Measurements from ENCODE around the gene AP3B2.
A peak's percentile ranks its signal among the peaks of the same experiment; 100 is the strongest.
"Not testable (repeated sequence)": the region's sequence is repeated elsewhere in the genome, so short reads cannot be mapped to it uniquely, and the experiment has no call there.

AP3B2 gene

DNA sequence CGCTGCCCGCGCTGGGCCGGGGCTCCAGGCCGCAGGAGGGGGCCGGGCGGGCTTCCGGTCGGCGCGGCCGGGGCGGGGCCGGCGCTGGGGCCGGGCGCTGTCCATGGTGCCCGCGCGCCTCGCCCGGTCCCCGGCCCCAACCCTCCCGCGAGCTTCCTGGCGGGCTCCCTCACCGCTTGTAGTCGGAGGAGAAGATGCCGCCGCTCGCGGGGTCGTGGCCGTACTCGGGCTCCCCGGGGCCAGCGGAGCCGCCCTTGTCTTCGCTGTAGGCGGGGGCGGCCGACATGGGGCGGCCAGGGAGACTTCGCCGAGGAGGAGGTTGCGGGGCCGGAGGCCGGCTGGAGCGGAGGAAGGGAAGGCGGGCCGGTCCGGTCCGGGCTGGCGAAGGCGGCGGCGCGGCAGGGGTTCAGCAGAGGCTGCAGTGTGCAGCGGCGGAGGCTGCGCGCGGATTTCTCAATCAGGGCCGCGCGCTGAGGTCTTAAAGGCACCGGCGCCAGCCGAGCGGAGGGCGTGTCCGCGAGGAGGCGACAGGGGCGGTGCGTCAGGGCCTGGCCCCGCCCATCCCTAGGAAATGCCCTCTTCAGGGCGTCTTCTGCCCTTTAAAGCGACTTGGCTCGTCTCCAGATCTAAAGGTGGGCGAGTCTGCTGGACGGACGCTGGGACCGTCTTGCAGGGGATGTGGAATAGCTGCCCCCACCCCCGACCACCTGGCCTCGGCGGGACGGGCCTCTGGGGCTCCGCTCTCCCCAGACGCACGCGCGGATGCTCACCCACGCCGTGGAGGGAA is at the start of gene AP3B2:
TSS of gene AP3B2 (minus strand) at position 455 of the 787 bp plus-strand sequence. CDS start at position 286, 169 bp downstream.
- no peak for DNase-seq

DNA sequence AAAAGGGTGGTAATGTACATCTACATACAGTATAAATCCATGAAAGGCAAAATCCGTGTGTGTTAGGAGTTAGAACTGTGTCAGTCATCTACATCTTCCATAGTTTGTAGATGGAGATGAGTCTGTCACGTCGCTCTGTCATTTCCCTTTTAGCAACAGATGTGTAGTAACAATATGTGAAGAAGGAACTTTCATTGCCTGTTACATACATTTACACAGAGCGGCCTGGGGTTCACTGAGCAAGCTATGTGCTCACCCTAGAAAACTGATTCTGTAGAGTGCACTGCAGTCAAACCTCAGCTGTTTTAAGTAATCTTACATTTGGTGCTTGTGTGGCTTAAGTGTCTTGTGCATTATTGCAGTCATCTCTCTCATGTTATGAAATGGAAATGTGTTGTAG is 41.6 kb upstream of the AP3B2 start:
- DNase-seq: no peak

DNA sequence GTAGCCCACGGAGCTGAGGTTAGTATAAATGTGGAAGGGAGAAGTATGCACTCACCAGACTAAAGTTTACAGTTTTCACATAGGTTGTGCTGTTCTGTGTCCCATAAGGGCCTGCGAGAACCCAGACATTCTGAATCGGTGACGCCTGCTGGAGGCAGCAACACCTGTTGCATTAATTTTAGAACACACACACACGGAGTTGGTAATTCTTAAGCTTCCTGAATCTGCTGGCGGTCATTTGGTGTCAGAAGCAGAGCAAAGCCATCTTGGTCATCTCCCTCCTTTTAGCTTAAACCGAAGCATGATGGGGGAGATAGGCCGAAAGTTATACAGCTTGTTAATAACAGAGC is 41.1 kb upstream of the AP3B2 start:
- no peak for DNase-seq

GRCh38 chr15:82749951-82750830 is 40.5 kb upstream of the AP3B2 start:
- peak; percentile 47 for DNase-seq

DNA sequence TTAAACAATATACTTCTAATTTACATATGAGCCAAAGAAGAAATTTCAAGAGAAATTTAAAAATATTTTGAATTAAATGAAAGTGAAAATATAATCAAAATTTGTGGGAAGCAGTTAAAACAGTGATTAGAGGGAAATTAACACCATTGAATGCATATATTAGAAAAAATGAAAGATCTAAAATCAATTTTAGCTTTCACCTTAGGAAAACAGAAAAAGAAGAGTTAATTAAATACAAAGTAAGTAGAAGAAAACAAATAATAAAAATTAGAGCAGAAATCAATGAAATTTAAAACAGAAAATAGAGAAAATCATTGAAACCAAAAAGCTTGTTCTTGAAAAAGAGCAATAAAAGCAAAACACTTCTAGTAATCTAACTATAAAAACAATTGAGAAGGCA is 38.6 kb upstream of the AP3B2 start:
- no peak for DNase-seq

- DNase-seq: no peak
Measured at GRCh38 chr15:82743810-82744209, 34.1 kb upstream of the AP3B2 start.

- DNase-seq: no peak
Measured at GRCh38 chr15:82742134-82742533, 32.5 kb upstream of the AP3B2 start.

- no peak for DNase-seq
Measured at GRCh38 chr15:82739086-82739485, 29.4 kb upstream of the AP3B2 start.

- DNase-seq: no peak
Measured at GRCh38 chr15:82737975-82738374, 28.3 kb upstream of the AP3B2 start.

GRCh38 chr15:82731527-82731926 is 21.9 kb upstream of the AP3B2 start:
- no peak for DNase-seq

- no peak for DNase-seq
Measured at GRCh38 chr15:82730022-82730530, 20.4 kb upstream of the AP3B2 start.

GRCh38 chr15:82726816-82727215 is 17.1 kb upstream of the AP3B2 start:
- no peak for DNase-seq

DNA sequence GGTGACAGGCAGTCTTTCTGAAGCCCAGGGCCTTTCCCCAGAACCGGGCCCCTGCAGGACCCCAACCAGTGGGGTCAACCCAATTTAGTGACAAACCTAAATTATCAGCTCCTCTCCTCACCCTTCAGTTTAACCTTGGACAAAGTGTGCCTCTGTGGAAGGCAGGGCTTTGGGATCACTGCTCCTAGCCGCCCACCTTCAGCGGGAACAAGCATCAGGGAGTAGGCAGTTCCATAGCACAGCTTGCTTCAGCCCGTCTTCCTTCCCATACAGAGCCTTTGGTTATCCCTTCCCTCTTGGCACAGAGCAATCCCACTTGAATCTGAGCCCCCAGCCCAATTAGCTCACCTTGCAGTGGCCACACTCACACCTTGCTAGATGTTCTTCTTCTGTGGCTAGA is 5.3 kb upstream of the AP3B2 start:
- DNase-seq: no peak

GRCh38 chr15:82714016-82714415 is 4.3 kb upstream of the AP3B2 start:
- no peak for DNase-seq

- DNase-seq: no peak
Measured at GRCh38 chr15:82712036-82712435, 2.4 kb upstream of the AP3B2 start.

DNA sequence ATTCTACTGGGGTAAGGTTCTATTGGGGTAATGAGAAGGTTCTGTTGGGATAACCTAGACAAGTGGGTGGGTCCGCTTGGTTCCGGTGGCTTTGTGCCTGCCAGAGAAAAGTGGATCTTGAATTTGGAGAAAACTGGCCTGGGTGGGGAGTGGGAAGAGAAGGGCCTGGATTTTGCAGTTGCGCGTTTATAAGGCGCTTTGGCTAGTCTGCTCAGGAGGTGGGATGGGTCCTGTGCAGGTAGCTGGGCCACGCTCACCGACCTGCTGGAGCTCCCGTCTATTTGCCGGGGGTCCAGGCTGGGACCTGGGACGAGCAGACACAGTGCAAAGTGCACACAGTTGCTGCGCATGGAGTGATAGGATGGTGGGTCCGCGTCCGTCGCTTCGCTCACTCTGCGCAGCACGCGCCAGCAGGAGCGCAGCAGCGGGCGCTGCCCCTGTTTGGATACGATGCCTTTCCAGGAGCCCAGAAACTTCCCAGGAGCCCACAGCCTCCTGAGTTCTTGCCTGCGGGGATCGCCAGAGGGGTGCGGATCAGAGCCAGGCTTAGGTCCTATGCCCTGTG is 1.3 kb upstream of the AP3B2 start:
- no peak for DNase-seq

- no peak for DNase-seq
Measured at GRCh38 chr15:82710208-82710555, 507 bp upstream of the AP3B2 start.

GRCh38 chr15:82709081-82709420 is 624 bp downstream of the AP3B2 start:
- DNase-seq: no peak

- not testable (repeated sequence) for DNase-seq
Measured at GRCh38 chr15:82705856-82706255, 3.8 kb downstream of the AP3B2 start.

GRCh38 chr15:82699726-82700125 is 9.9 kb downstream of the AP3B2 start:
- no peak for DNase-seq

GRCh38 chr15:82698711-82699345 is 10.8 kb downstream of the AP3B2 start:
- DNase-seq: no peak

- no peak for DNase-seq
Measured at GRCh38 chr15:82697735-82698407, 11.8 kb downstream of the AP3B2 start.

DNA sequence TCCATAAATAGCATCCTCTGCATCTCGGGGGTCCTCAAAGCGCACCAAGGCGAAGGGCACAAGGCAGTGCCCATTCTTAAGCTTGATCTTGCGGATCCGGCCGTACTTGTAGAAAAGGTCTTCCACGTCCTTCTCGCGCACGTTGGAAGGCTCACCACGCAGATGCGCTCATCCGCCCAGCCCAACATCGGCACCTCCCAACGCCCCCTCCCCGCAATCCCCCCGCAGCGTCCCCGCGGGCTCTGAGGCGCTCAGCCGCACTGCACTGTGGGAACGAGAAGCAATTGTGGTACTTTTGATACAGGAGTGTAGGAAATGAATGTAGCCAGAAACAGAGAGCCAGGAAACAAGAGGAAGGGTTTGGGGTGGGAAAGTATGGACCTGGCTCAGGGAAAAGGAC is 17.5 kb downstream of the AP3B2 start:
- DNase-seq: no peak

Data from NCI-H187 treated with DMSO at 0.1 percent for 48 hours (cell line).